GM12878 (cell line): Measurements from ENCODE around the gene CDKN1C. TPM values are rescaled to one million over a fixed set of nuclear protein-coding genes. Genes with fewer than 3 reads are reported as not detected.

ENCODE experiments used
- ATAC-seq: fragments of 200-7000 bp; cut with Tn5 transposase; 3 replicates; pipeline ENCODE4 v1.9.1; 2020; ENCODE audit warnings: mild to moderate bottlenecking, moderate library complexity
- BruUV-seq: library from RNA; stranded (reverse); fragments of 400-500 nt; replicated peaks from 2 replicates; lab custom pipeline; 2021; lab: Mats Ljungman, UMichigan
- CTCF ChIA-PET: fragments of 300-600 bp; sonication (Branson Sonifier 250); formaldehyde crosslinking; extraction: SDS; loops from one replicate; lab custom pipeline; 2021; ENCODE audit warnings: inconsistent platforms; lab: Yijun Ruan, JAX
- POLR2A ChIA-PET: fragments of 350-600 bp; formaldehyde crosslinking; extraction: SDS; loops from one replicate; lab custom pipeline; 2021; ENCODE audit warnings: inconsistent platforms; lab: Charles Lee
- RAD21 ChIA-PET: fragments of 300-600 bp; sonication (Branson Sonifier 250); formaldehyde crosslinking; loops from one replicate; lab custom pipeline; 2023; ENCODE audit warnings: antibody characterized with exemption; ENCODE audit not compliant: unreplicated experiment; lab: Charles Lee
- SMC1A ChIA-PET: fragments of 300-600 bp; sonication (Branson Sonifier 250); formaldehyde crosslinking; loops from one replicate; lab custom pipeline; 2023; ENCODE audit not compliant: unreplicated experiment, uncharacterized antibody; lab: Charles Lee
- DNase-seq: peaks from one replicate; pipeline ENCODE4 v3.0.0-alpha.2; 2011; ENCODE audit warnings: low read depth, low spot score
- FAIRE-seq: peaks from 3 replicates; lab custom pipeline; 2011; peaks lifted over from hg19 to GRCh38; lab: Jason Lieb, UNC
- H2AFZ ChIP-seq: 2 replicates; pipeline ENCODE4 v1.6.0; 2011; ENCODE audit warnings: low read depth, low read length, control low read depth; ENCODE audit not compliant: control insufficient read depth
- H3K27ac ChIP-seq: 2 replicates; pipeline ENCODE4 v1.5.1; 2011; ENCODE audit warnings: control low read depth; ENCODE audit not compliant: control insufficient read depth, insufficient read depth
- H3K27me3 ChIP-seq, 2 experiments: replicated peaks in 1 of 2; 2 replicates each; pipeline versions ENCODE4 v1.6.0 to v1.6.1; 2011; ENCODE audit warnings: low read length in 1 of 2; ENCODE audit not compliant: control insufficient read depth in 2 of 2, insufficient read depth in 2 of 2
- H3K36me3 ChIP-seq, 2 experiments: 2 replicates each; pipeline ENCODE4 v1.5.1; 2011; ENCODE audit warnings: low read length in 1 of 2; ENCODE audit not compliant: control insufficient read depth in 2 of 2, insufficient read depth in 2 of 2
- H3K4me1 ChIP-seq: 2 replicates; pipeline ENCODE4 v1.6.1; 2011; ENCODE audit warnings: mild to moderate bottlenecking, low read length, moderate library complexity, mixed read lengths; ENCODE audit not compliant: control insufficient read depth, insufficient read depth
- H3K4me2 ChIP-seq: 2 replicates; pipeline ENCODE4 v1.6.0; 2011; ENCODE audit warnings: control low read depth; ENCODE audit not compliant: control insufficient read depth, insufficient read depth
- H3K4me3 ChIP-seq: fragments of 200-600 bp; sonication (generic); 2 replicates; pipeline ENCODE4 v1.5.1; 2016
- H3K79me2 ChIP-seq: 2 replicates; pipeline ENCODE4 v1.6.0; 2011; ENCODE audit warnings: low read length; ENCODE audit not compliant: control insufficient read depth, insufficient read depth
- H3K9ac ChIP-seq: 2 replicates; pipeline ENCODE4 v1.8.0; 2011; ENCODE audit warnings: low read length, control low read depth, mixed read lengths; ENCODE audit not compliant: control insufficient read depth, insufficient read depth
- H3K9me3 ChIP-seq: replicated peaks from 3 replicates; pipeline ENCODE4 v1.5.1; 2011; ENCODE audit warnings: mild to moderate bottlenecking, low read length; ENCODE audit not compliant: control insufficient read depth, insufficient read depth
- H4K20me1 ChIP-seq: 2 replicates; pipeline ENCODE4 v1.6.0; 2011; ENCODE audit not compliant: control insufficient read depth, insufficient read depth
- ASH2L ChIP-seq: fragments of 300-600, 200-600 bp; sonication (generic); IDR thresholded peaks from 2 replicates; pipeline ENCODE4 v1.6.1; 2017; ENCODE audit warnings: low read depth, mild to moderate bottlenecking, borderline replicate concordance
- CHD4 ChIP-seq: fragments of 200-600 bp; sonication (generic); IDR thresholded peaks from 2 replicates; pipeline ENCODE4 v1.6.1; 2016; ENCODE audit warnings: mild to moderate bottlenecking
- NR2C1 ChIP-seq: fragments of 450-650 bp; IDR thresholded peaks from 2 replicates; pipeline ENCODE4 v1.6.1; 2017; ENCODE audit warnings: antibody characterized with exemption, mild to moderate bottlenecking, moderate library complexity
- SMC3 ChIP-seq: IDR thresholded peaks from 2 replicates; pipeline ENCODE4 v1.6.1; 2011; ENCODE audit warnings: low read length, improper control_type of control experiment, borderline replicate concordance
- SUPT20H ChIP-seq: IDR thresholded peaks from 2 replicates; pipeline ENCODE4 v1.6.1; 2011; ENCODE audit warnings: low read depth, mild to moderate bottlenecking, low read length, moderate library complexity, borderline replicate concordance; ENCODE audit not compliant: control insufficient read depth
- TBL1XR1 ChIP-seq: IDR thresholded peaks from 2 replicates; pipeline ENCODE4 v1.6.1; 2012; ENCODE audit warnings: low read depth, low read length, improper control_type of control experiment
- USF2 ChIP-seq: IDR thresholded peaks from 2 replicates; pipeline ENCODE4 v1.6.1; 2011; ENCODE audit warnings: low read depth, low read length, improper control_type of control experiment, borderline replicate concordance
- ZNF384 ChIP-seq: IDR thresholded peaks from 2 replicates; pipeline ENCODE4 v1.6.1; 2012; ENCODE audit warnings: low read depth, mild to moderate bottlenecking, low read length, improper control_type of control experiment, borderline replicate concordance
- ZNF622 ChIP-seq: fragments of 450-650 bp; IDR thresholded peaks from 2 replicates; pipeline ENCODE4 v1.6.1; 2017; ENCODE audit warnings: mild to moderate bottlenecking, inconsistent platforms
- WGBS: methylation state at CpG from one replicate; pipeline ENCODE4 v1.1.6; 2016; ENCODE audit warnings: low lambda C conversion rate; ENCODE audit not compliant: insufficient replicate concordance, insufficient coverage; ENCODE audit errors: missing lambda C conversion rate; 5-methylcytosine and 5-hydroxymethylcytosine counted together
- in situ Hi-C: fragments of 300-500 bp; cut with MboI; formaldehyde crosslinking; loops from 9 replicates; pipeline ENCODE4 v1.14.3; 2018; ENCODE audit warnings: mixed read lengths
- intact Hi-C: fragments of 100-400 bp; cut with micrococcal nuclease; formaldehyde crosslinking; loops from one replicate; pipeline ENCODE4 v1.14.2; 2022; ENCODE audit not compliant: unreplicated experiment
- polyA plus RNA-seq, 11 experiments: library from polyadenylated mRNA; depleted of rRNA in 4 of 11; unstranded in 6 of 11; stranded (reverse) in 5 of 11; fragments of >200 nt; fragmentation: Nextera tagmentation in 4 of 11; fragmentation: Illumina TruSeq in 1 of 11; extraction: Ambion mirVana in 4 of 11; extraction: Trizol in 1 of 11; gene quantifications; 1 replicate in 1 of 11; 2 replicates in 10 of 11; pipeline versions ENCODE4 v1.2.1 to v1.2.3, GENCODE V29; 2011 to 2016; ENCODE audit warnings: inconsistent platforms in 2 of 11, missing spikeins in 2 of 11, low read depth in 1 of 11
- total RNA-seq, 4 experiments: library from RNA; depleted of rRNA in 3 of 4; stranded (reverse); fragments of >200 nt in 3 of 4; fragmentation: Illumina TruSeq in 1 of 4; extraction: Trizol in 1 of 4; gene quantifications; 2 replicates each; pipeline versions ENCODE4 v1.2.1 to v1.2.3, GENCODE V29; 2013 to 2021

CDKN1C gene
- total and polyA plus RNA-seq, 10 of the 15 experiments (the other 5 are each of a cell fraction or from before 2014, with no cell fraction given) = 0.05 to 0.21 (median 0.14) TPM; not detected in 7

- POLR2A ChIA-PET = no interaction called here
- Histone ChIP-seq H4K20me1 (no peaks in the 10 kb centered on the region), H3K36me3 (no peaks in the 10 kb centered on the region), H3K4me1 (no peaks in the 10 kb centered on the region), H3K27me3 (no peaks in the 10 kb centered on the region), H3K27ac (no peak overlapping the region), H3K9ac (no peak overlapping the region), H2AFZ (no peak overlapping the region), H3K4me3 (no peak overlapping the region), H3K79me2 (no peaks in the 10 kb centered on the region), H3K4me2 (no peak overlapping the region), H3K9me3 (no peaks in the 10 kb centered on the region)
- TF ChIP-seq ZNF384 (no peak), SMC3 (no peak), CHD4 (no peak), NR2C1 (no peak), ZNF622 (no peak), TBL1XR1 (no peak), USF2 (no peak), ASH2L (no peak), SUPT20H (no peak)
- no TSS peak for BruUV-seq
- ATAC-seq (no peak), FAIRE-seq (no peak), DNase-seq (no peak)
- intact Hi-C loops = no loop called here
- SMC1A ChIA-PET = no interaction called here
- WGBS = 67% methylated on average over 11 of the region's 11 CpGs
- CTCF ChIA-PET = no interaction called here
- in situ Hi-C loops = no loop called here
- RAD21 ChIA-PET = no interaction called here
These were observed 29.9 kb upstream of the CDKN1C start for GRCh38 chr11:2915473-2915872.
